Brain microvascular endothelial cell (primary cell): ENCODE data around the gene PCDHGC5.
A peak's percentile ranks its signal among the peaks of the same experiment; 100 is the strongest.

Source experiments
- DNase-seq: peaks from one replicate; pipeline ENCODE4 v3.0.0-alpha.2; 2020
- H3K27ac ChIP-seq: fragments of 250-450 bp; sonication (Bioruptor Pico); 2 replicates; pipeline ENCODE4 v1.5.1; 2020; ENCODE audit warnings: mild to moderate bottlenecking, moderate library complexity
- H3K27me3 ChIP-seq: fragments of 250-450 bp; sonication (Bioruptor Pico); replicated peaks from 2 replicates; pipeline ENCODE4 v1.5.1; 2020; ENCODE audit warnings: mild to moderate bottlenecking
- H3K36me3 ChIP-seq: fragments of 250-450 bp; sonication (Bioruptor Pico); replicated peaks from 2 replicates; pipeline ENCODE4 v1.5.1; 2020; ENCODE audit warnings: mild to moderate bottlenecking
- H3K4me3 ChIP-seq: 2 replicates; pipeline ENCODE4 v1.5.1; 2011; ENCODE audit warnings: low read depth, mild to moderate bottlenecking, control low read depth, low read length, moderate library complexity
- in situ Hi-C: cut with HindIII; loops from 2 replicates; pipeline ENCODE4 v1.10.0; 2017; ENCODE audit warnings: low sequenced_read_pairs, low pct_ligation_motif_present
- TF ChIP-seq, protein P1 (sequence below): IDR thresholded peaks from 2 replicates; pipeline ENCODE4 v1.5.1; 2011; ENCODE audit warnings: low read depth, mild to moderate bottlenecking, moderate library complexity, low read length, control low read depth, inconsistent platforms; ENCODE audit errors: missing control alignments

The PCDHGC5 gene

DNA sequence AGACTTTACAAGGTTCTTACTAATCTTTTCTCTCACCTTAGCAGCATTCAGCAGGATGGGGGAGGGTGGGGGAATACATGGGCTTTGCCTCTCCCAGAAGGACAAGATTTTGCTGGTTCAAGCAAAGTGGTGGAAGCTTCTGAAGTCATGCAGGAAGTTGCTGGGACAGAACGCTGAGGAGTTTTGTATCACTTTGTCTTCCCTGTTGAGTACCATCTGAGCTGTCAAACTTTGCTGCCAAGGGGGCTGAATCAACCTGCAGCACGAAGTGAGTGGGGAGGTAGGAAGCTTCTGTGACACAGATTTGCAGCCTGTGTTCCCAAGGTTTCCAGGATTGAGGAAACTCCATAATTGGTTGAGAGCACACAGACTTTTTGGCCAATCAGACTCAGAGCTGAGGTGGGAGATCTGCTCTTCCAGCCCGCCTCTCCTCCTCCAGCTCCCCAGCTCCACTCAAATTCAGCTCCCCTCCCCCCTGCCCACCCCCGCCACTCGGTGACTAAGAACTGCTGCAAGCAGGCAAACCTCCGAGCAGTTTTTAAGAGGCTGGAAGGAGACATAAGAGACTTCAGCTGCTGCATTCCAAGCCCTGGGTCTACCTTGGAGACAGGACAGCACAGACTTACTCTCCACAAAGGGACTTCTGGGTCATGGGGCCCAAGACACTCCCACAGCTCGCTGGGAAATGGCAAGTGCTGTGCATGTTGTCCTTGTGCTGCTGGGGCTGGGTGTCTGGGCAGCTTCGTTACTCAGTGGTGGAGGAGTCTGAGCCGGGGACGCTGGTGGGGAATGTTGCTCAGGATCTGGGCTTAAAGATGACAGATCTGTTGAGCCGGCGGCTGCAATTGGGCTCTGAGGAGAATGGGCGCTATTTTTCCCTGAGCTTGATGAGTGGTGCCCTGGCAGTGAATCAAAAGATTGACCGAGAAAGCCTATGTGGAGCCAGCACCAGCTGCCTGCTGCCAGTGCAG lies at the start of gene PCDHGC5:
Gene PCDHGC5, plus strand, starts transcription at position 491 of the 971 bp plus-strand sequence. Its CDS starts 160 bp downstream, at position 651.
- TF ChIP-seq, protein P1, sequence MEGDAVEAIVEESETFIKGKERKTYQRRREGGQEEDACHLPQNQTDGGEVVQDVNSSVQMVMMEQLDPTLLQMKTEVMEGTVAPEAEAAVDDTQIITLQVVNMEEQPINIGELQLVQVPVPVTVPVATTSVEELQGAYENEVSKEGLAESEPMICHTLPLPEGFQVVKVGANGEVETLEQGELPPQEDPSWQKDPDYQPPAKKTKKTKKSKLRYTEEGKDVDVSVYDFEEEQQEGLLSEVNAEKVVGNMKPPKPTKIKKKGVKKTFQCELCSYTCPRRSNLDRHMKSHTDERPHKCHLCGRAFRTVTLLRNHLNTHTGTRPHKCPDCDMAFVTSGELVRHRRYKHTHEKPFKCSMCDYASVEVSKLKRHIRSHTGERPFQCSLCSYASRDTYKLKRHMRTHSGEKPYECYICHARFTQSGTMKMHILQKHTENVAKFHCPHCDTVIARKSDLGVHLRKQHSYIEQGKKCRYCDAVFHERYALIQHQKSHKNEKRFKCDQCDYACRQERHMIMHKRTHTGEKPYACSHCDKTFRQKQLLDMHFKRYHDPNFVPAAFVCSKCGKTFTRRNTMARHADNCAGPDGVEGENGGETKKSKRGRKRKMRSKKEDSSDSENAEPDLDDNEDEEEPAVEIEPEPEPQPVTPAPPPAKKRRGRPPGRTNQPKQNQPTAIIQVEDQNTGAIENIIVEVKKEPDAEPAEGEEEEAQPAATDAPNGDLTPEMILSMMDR, result no peak
- peak within 1 kb of the TSS; percentile 20 for H3K4me3 ChIP-seq
- peaks cover 3% of the 10 kb centered on the region for H3K36me3 ChIP-seq
- no peaks in the 10 kb centered on the region for H3K27me3 ChIP-seq
- in situ Hi-C loops, result no loop called here
- peak; percentile 51 for DNase-seq
- H3K27ac ChIP-seq, result peak within 1 kb of the TSS; percentile 8

DNA sequence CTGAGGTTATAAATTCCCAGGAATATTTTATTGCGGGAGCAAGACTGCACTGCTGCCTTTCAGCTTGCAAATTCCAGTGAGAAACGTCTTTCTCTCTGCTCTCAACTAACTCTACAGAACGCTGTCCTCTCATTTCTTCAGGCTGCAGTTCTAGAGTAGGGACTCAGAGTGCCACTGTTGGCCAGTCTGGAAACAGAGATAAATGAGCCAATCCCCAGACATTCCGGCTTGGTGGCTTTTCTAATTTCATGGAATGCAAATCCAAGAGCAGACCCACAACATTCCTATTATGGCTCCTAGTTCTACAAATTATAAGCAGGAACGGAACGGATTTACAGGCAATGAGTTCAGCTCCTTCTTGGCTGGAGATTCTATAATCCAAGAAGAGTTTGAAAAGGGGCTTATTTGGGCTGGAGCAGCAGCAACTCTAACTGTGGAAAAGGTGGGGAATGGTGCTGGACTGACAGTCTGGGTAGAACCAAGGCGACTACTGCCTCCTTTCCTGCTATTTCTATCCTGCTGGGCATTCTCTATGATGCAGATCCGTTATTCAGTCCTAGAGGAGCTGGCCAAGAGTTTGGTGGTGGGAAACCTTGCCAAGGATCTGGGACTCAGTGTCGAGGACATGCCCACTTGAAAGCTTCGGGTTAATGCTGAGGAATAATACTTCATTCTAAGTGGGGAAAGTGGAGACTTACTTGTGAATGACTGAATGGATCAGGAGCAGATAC lies 49.3 kb upstream of the PCDHGC5 start:
- no peak for DNase-seq
- in situ Hi-C loops, result no loop called here
- H3K27me3 ChIP-seq, result no peaks in the 10 kb centered on the region
- H3K36me3 ChIP-seq, result no peaks in the 10 kb centered on the region
- no peak overlapping the region for H3K27ac ChIP-seq
- TF ChIP-seq, protein P1, result no peak
- H3K4me3 ChIP-seq, result no peak overlapping the region

DNA sequence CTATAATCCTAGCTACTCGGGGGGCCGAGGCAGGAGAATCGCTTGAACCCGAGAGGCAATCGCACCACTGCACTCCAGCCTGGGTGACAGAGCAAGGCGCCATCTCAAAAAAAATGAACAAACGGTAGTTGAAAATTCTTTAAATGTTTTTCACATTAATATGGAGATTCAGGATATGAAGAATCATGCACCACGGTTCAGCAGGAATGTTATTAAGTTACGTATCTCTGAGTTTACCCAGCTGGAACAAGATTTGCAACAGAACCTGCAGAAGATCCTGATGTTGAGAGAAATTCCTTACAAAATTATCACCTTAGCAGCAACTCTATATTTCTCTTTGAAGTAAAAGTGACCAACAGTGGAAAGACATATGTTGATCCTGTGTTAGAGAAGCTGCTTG lies 48.5 kb upstream of the PCDHGC5 start:
- Histone ChIP-seq H3K36me3 (no peaks in the 10 kb centered on the region), H3K27me3 (no peaks in the 10 kb centered on the region), H3K4me3 (no peak overlapping the region), H3K27ac (no peak overlapping the region)
- no peak for DNase-seq
- TF ChIP-seq, protein P1, result no peak
- in situ Hi-C loops, result no loop called here

DNA sequence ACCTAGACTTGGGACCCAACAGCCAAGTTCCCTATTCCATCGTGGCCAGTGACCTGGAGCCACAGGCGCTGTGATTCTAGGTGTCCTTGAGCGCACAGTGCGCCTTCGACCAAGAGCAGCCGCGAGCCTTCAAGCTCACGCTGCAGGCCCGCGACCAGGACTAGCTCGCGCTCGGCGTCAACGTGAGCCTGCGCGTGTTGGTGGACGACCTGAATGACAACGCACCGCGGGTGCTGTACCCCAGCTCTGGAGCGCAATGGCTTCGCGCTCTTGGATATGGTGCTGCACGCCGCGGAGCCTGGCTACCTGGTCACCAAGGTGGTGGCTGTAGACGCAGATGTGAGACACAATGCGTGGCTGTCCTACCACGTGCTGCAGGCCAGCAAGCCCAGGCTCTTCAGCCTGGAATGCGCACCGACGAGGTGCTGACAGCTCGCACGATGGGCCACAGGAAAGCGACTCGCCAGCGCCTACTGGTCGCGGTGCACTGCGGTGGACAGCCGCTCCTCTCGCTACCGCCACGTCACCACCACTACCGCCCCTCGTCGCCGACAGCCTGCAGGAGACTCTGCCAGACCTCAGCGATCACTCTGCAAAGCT lies 47.2 kb upstream of the PCDHGC5 start:
- in situ Hi-C loops, result no loop called here
- Histone ChIP-seq H3K4me3 (no peak overlapping the region), H3K27ac (no peak overlapping the region), H3K27me3 (no peaks in the 10 kb centered on the region), H3K36me3 (no peaks in the 10 kb centered on the region)
- TF ChIP-seq, protein P1, result no peak
- DNase-seq, result no peak

DNA sequence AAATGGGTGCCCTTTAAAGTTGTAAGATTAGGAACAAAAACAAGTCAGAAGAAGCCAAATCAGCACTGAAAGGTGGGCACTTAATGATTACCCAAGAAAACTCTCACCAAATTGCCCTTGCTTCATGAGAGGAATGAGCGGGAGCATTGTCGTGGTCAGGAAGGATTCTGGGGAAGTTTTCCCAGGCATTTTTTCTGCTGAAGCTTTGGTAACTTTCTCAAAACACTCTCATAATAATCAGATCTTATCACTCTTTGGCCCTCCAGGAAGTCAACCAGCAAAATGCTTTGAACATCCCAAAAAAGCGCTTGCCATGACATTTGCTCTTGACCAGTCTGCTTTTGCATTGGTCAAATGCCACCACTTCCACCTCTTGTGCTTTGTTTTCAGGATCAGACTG lies 23.5 kb upstream of the PCDHGC5 start:
- no peak overlapping the region for H3K27ac ChIP-seq
- H3K27me3 ChIP-seq, result no peaks in the 10 kb centered on the region
- in situ Hi-C loops, result no loop called here
- H3K4me3 ChIP-seq, result no peak overlapping the region
- H3K36me3 ChIP-seq, result no peaks in the 10 kb centered on the region
- DNase-seq, result no peak
- TF ChIP-seq, protein P1, result no peak
